GF-D8 (cell line): ENCODE results near the gene PIAS2.
A peak's percentile ranks its signal among the peaks of the same experiment; 100 is the strongest.
"Not testable (repeated sequence)": the region's sequence is repeated elsewhere in the genome, so short reads cannot be mapped to it uniquely, and the experiment has no call there.

ENCODE experiments used
- DNase-seq: peaks from one replicate; lab custom pipeline; 2025; lab: John Stamatoyannopoulos, UW

Gene PIAS2

DNA sequence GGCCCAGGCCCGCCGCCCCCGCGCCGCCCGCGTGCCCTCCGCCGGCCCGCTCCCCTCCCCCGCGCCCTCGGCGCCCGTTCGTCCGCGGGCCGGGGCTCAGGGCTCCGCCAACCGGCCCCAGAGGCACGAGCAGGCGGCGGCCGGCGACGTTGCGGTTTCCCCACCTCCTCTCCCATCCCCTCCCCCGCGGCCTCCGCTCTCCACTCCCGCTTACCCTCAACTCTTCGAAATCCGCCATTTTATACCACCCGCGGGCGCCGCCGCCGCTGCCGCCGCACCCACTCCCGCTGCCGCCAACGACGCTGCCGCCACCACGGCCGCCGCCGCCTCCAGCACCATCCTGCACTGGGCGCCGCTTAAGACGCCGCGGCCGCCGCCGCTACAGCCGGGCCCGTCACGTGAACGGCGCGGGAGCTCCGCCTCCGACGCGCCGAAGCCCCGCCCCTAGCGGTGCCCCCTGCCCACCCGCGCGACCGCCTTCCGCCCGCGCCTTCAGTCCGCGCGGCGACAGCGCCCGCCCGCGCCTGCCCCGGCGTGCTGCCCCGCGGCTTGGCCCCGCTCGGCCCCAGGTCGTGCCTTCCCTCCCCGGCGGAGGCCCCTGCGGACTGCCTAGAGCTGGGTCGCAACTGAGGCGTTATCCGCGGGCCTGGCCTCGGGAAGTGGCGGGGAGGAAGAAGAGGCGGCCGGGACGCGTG lies at the start of gene PIAS2, which contains the start of gene KATNAL2:
PIAS2 (minus strand) TSS at position 400 of the 695 bp plus-strand sequence; CDS start at position 238, 162 bp downstream.
KATNAL2 (plus strand) TSS at position 495 of the 695 bp plus-strand sequence. CDS start 29,271 bp downstream, outside the sequence.
- DNase-seq = peak; percentile 73

- not testable (repeated sequence) for DNase-seq
Measured at GRCh38 chr18:46966266-46966665, 49.0 kb upstream of the PIAS2 start.

GRCh38 chr18:46964579-46965293 lies 47.4 kb upstream of the PIAS2 start:
- not testable (repeated sequence) for DNase-seq

- DNase-seq = not testable (repeated sequence)
Measured at GRCh38 chr18:46963656-46964578, 46.6 kb upstream of the PIAS2 start.

- DNase-seq = no peak
Measured at GRCh38 chr18:46958209-46958608, 40.9 kb upstream of the PIAS2 start.

DNA sequence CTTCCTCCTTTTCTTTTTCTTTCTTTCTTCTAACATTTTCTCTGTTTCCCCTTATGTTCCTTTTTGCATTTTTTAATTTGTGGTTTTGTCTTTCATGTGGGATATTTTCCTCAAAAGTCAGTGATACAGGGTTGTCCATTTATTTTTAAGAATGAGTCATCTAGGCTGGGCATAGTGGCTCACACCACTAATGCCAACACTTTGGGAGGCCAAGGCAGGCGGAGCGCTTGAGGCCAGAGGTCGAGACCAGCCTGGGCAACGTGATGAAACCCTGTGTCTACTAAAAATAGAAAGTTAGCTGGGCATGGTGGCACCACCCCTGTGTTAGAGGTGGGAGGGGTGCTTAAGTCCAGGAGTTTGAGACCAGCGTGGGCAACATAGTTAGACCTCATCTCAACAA lies 35.9 kb upstream of the PIAS2 start:
- no peak for DNase-seq

- DNase-seq = no peak
Measured at GRCh38 chr18:46950064-46950656, 32.9 kb upstream of the PIAS2 start.

DNA sequence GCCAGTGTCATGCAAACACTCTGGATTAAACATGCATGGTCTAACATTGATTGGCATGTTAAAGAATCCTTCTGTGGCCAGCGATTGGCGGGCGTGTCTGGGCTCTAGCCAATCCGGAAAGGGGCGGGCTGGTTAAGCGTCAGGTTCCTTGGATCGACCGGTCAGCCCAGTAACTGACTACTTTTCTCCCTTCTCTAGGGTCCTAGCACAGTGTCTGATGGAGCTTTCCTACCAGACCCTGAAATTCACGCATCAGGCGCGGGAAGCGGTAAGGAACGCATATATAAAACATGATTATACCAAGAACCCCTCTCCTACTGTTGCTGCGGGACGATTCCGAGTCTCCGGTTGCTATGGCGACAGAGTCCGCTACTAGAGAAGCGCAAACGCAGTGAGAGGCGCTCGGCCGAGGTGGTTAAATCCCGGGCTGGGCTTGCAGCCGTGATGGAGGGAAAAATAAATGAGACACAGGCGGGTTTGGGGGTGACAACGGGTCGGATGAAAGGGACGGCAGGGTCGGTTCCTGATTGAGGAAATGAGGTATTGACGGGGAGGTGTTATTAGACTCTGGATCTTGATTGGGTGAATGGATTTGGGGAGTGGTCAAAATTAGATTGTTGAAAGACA lies 29.5 kb upstream of the PIAS2 start:
- no peak for DNase-seq

DNA sequence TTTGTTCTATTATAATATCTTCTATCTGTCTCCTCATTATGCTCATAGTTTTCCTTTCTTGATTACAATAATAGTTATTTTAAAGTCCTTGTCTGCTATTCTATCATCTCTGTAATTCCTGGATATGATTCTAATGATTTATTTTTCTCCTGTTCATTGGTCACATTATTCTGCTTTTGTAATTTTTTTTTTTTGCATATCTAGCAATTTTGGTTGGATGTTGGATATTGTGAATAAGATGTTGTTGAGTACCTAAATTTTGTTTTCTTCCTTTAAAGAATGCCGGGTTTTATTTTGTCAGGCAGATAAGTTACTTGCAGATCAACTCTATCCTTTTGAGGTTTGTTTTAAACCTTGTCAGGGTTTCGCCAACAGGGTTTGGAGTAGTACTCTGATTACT lies 25.3 kb upstream of the PIAS2 start:
- DNase-seq = no peak

DNA sequence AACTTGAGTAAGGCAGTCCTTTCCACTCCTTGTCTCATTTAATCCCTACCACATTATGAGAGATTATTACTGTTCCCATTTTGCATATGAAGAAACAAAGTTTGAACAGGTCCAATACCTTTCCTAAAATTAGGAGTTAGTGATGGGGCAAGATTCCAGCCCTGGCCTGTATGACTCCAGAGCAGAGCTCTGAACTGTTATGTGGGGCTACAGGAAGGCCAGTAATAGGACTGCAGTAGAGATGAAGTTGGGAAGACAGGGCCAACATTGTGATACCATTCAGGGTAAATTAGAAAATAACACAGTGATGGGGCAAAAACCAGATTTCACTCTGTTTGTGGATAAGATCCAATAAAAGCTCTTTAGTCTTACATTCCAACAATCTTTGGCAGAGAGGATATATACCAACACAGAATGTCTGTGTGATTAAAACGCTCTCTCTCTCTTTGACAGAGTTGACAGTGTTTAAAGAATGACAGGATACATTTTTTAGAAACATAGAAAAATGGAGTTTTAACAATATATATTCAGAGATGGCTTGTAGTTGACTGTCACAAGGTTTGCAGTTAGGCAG lies 22.8 kb upstream of the PIAS2 start:
- DNase-seq = no peak

GRCh38 chr18:46939337-46939963 lies 22.1 kb upstream of the PIAS2 start:
- no peak for DNase-seq

DNA sequence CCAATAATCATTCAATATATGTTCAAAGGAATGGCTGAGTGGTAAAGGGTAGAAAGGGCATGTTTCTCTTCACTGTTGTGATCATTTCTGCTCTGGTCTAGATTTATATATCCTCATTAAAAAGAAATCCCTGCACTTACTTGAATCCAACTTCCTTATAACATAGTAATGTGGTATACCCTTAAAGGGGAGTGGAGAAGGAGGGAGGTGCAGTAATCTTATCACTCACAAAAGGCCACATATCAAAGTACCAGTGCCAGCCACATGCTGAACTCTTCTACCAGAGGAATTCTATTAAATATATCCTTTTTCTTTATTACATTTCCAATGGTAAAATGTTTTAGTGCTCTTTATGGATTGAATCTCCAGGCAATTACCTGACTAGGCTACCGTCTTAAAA lies 3.3 kb upstream of the PIAS2 start:
- DNase-seq = no peak

DNA sequence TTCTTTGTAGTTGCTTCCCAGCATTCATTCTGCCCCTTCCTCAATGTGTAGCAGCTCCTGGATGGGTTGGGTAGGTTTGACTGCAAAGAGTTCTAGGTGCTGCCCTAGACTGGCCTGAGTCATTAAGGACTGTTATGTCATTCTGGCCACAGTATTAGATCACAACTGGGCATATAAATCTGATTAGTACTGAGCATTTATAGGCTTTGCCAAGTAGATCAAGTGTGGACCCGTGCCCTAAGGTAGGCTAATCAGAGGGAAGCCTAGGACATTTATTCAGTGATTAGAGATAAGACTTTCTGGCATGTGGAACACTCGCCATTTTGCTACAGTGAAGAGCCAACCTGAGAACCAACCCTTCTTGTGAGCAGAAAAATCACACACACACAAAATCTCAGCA lies 2.8 kb upstream of the PIAS2 start:
- no peak for DNase-seq

GRCh38 chr18:46917803-46918600 lies 695 bp upstream of the PIAS2 start:
- peak; percentile 46 for DNase-seq

- peak; percentile 33 for DNase-seq
Measured at GRCh38 chr18:46916551-46917107, 678 bp downstream of the PIAS2 start.

- no peak for DNase-seq
Measured at GRCh38 chr18:46915800-46916550, 1.3 kb downstream of the PIAS2 start.

DNA sequence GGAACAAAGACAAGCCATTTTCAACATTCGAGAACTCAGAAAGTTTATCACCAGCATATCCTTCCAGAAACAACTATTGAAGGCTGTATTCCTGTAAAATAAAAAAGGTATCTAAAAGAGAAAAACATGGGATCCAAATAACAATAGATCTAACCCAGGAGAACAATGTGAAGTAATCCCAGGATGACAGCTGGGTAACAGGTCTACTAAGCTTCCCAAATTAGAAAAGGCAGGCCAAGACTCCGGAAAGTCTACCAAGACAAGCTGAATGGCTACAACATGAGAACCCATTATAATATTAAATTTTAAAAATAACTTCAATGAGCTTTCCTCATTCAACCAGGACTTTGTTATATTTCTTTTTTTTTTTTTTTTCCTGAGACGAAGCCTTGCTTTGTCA lies 6.5 kb downstream of the PIAS2 start:
- no peak for DNase-seq

- DNase-seq = no peak
Measured at GRCh38 chr18:46909497-46909896, 7.8 kb downstream of the PIAS2 start.

DNA sequence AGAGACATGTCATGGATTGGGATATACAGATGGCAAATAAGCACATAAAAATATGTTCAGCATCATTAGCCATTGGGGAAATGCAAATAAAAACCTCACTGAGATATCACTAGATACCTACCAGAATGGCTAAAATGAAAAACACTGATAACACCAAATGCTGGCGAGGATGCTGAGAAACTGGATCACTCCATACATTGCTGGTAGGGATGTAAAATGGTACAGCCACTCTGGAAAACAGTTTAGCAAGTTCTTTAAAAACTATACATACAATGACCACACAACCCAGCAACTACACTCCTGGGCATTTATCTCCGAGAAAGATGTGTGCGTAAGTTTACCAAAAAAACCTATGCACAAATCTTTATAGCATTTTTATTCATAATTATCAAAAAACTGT lies 13.9 kb downstream of the PIAS2 start:
- no peak for DNase-seq
